Neural progenitor cell (in vitro differentiated cells): ENCODE results near the gene PLA2R1.

Experiments used
- EZH2 ChIP-seq: fragments of 200-600 bp; sonication (generic); IDR thresholded peaks from 2 replicates; pipeline ENCODE4 v1.6.1; 2017; ENCODE audit warnings: antibody characterized with exemption, mild to moderate bottlenecking, moderate library complexity
- TF ChIP-seq, protein P1 (sequence below): fragments of 200-600 bp; sonication (generic); IDR thresholded peaks from 2 replicates; pipeline ENCODE4 v1.5.1; 2017; ENCODE audit warnings: antibody characterized with exemption, mild to moderate bottlenecking

DNA sequence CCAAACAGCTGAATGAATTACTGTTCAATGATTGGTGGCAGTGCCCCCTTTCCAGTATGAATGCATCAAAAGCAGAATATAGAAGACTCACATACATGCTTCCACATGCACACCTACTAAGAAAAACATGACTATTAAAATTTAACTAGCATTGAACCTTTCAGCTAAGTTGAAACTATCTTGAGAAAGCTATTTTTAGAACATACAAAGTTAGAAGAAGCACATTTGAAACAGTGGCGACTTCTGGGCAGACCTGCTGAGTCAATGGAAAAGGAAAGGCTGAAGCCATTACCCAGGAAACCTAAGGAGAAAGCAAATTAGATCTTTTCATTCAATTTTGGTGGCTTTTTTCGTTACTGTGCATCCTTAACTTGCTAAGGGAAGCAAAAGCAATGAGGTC lies 55.9 kb downstream of the PLA2R1 start:
- TF ChIP-seq, protein P1, sequence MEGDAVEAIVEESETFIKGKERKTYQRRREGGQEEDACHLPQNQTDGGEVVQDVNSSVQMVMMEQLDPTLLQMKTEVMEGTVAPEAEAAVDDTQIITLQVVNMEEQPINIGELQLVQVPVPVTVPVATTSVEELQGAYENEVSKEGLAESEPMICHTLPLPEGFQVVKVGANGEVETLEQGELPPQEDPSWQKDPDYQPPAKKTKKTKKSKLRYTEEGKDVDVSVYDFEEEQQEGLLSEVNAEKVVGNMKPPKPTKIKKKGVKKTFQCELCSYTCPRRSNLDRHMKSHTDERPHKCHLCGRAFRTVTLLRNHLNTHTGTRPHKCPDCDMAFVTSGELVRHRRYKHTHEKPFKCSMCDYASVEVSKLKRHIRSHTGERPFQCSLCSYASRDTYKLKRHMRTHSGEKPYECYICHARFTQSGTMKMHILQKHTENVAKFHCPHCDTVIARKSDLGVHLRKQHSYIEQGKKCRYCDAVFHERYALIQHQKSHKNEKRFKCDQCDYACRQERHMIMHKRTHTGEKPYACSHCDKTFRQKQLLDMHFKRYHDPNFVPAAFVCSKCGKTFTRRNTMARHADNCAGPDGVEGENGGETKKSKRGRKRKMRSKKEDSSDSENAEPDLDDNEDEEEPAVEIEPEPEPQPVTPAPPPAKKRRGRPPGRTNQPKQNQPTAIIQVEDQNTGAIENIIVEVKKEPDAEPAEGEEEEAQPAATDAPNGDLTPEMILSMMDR = no peak
- TF ChIP-seq EZH2 = no peak
